Urinary bladder (tissue), 4 donors: Measurements from ENCODE around the gene IQSEC1. TPM values are rescaled to one million over a fixed set of nuclear protein-coding genes. Genes with fewer than 3 reads are reported as not detected.

Source experiments
- DNase-seq: peaks from one replicate; pipeline ENCODE4 v3.0.0-alpha.2; 2015; ENCODE audit errors: extremely low spot score
- H3K27ac ChIP-seq: one replicate; pipeline ENCODE4 v1.5.1; 2013; ENCODE audit warnings: low read depth, mild to moderate bottlenecking, moderate library complexity
- H3K36me3 ChIP-seq: one replicate; pipeline ENCODE4 v1.6.1; 2013; ENCODE audit warnings: mild to moderate bottlenecking, moderate library complexity; ENCODE audit not compliant: insufficient read depth
- H3K4me1 ChIP-seq: one replicate; pipeline ENCODE4 v1.6.1; 2013; ENCODE audit warnings: mild to moderate bottlenecking, moderate library complexity; ENCODE audit not compliant: insufficient read depth
- H3K4me3 ChIP-seq: one replicate; pipeline ENCODE4 v1.5.1; 2013; ENCODE audit warnings: low read depth, low read length
- WGBS: extraction: QIAGEN DNeasy Blood & Tissue Kit; methylation state at CpG from one replicate; pipeline ENCODE4 v1.1.7; 2013; 5-methylcytosine and 5-hydroxymethylcytosine counted together
- polyA plus RNA-seq: library from polyadenylated mRNA; stranded (reverse); fragments of 200-250 nt; gene quantifications from one replicate; pipeline ENCODE4 v1.2.3, GENCODE V29; 2013
- total RNA-seq: library from RNA; depleted of rRNA; stranded (reverse); fragments of >200 nt; gene quantifications from one replicate; pipeline ENCODE4 v1.2.3, GENCODE V29; 2014
- donor health status: healthy with polysubstance abuse.
- donor health status: healthy.

IQSEC1 gene
- total and polyA plus RNA-seq, 2 donors, result 24.4 to 27.8 TPM

GRCh38 chr3:13085846-13086179 is 12.6 kb upstream of the IQSEC1 start:
- Histone ChIP-seq H3K27ac (no peak overlapping the region), H3K4me3 (no peak overlapping the region), H3K36me3 (no peaks in the 10 kb centered on the region), H3K4me1 (no peaks in the 10 kb centered on the region)
- WGBS, result 93% methylated on average over 8 of the region's 8 CpGs
- no peak for DNase-seq

GRCh38 chr3:13085081-13085845 is 12.0 kb upstream of the IQSEC1 start:
- H3K36me3 ChIP-seq, result no peaks in the 10 kb centered on the region
- no peak for DNase-seq
- no peaks in the 10 kb centered on the region for H3K4me1 ChIP-seq
- no peak overlapping the region for H3K27ac ChIP-seq
- 87% methylated on average over 26 of the region's 26 CpGs for WGBS
- no peak overlapping the region for H3K4me3 ChIP-seq

GRCh38 chr3:13083898-13084297 is 10.7 kb upstream of the IQSEC1 start:
- no peak for DNase-seq
- no peaks in the 10 kb centered on the region for H3K4me1 ChIP-seq
- H3K4me3 ChIP-seq, result no peak overlapping the region
- H3K27ac ChIP-seq, result no peak overlapping the region
- 85% methylated on average over 8 of the region's 8 CpGs for WGBS
- no peaks in the 10 kb centered on the region for H3K36me3 ChIP-seq

- no peaks in the 10 kb centered on the region for H3K36me3 ChIP-seq
- H3K4me1 ChIP-seq, result no peaks in the 10 kb centered on the region
- DNase-seq, result no peak
- no peak overlapping the region for H3K27ac ChIP-seq
- WGBS, result 89% methylated on average over 6 of the region's 6 CpGs
- H3K4me3 ChIP-seq, result no peak overlapping the region
These were observed 10.0 kb upstream of the IQSEC1 start for GRCh38 chr3:13083254-13083653.

- Histone ChIP-seq H3K27ac (no peak overlapping the region), H3K4me1 (no peaks in the 10 kb centered on the region), H3K36me3 (no peaks in the 10 kb centered on the region), H3K4me3 (no peak overlapping the region)
- WGBS, result 90% methylated on average over 13 of the region's 13 CpGs
- DNase-seq, result no peak
These were observed 9.4 kb upstream of the IQSEC1 start for GRCh38 chr3:13082677-13083076.

- 79% methylated on average over 23 of the region's 23 CpGs for WGBS
- DNase-seq, result no peak
- no peaks in the 10 kb centered on the region for H3K36me3 ChIP-seq
- no peak overlapping the region for H3K4me3 ChIP-seq
- no peaks in the 10 kb centered on the region for H3K4me1 ChIP-seq
- no peak overlapping the region for H3K27ac ChIP-seq
These were observed 8.6 kb upstream of the IQSEC1 start for GRCh38 chr3:13081603-13082360.

- no peak for DNase-seq
- Histone ChIP-seq H3K4me1 (no peaks in the 10 kb centered on the region), H3K27ac (no peak overlapping the region), H3K4me3 (no peak overlapping the region), H3K36me3 (no peaks in the 10 kb centered on the region)
- WGBS, result 59% methylated on average over 8 of the region's 8 CpGs
These were observed 7.4 kb upstream of the IQSEC1 start for GRCh38 chr3:13080591-13080990.

GRCh38 chr3:13080026-13080425 is 6.8 kb upstream of the IQSEC1 start:
- H3K36me3 ChIP-seq, result no peaks in the 10 kb centered on the region
- H3K27ac ChIP-seq, result no peak overlapping the region
- no peaks in the 10 kb centered on the region for H3K4me1 ChIP-seq
- H3K4me3 ChIP-seq, result no peak overlapping the region
- DNase-seq, result no peak
- WGBS, result 87% methylated on average over 3 of the region's 3 CpGs

GRCh38 chr3:13079510-13079909 is 6.3 kb upstream of the IQSEC1 start:
- DNase-seq, result no peak
- no peak overlapping the region for H3K4me3 ChIP-seq
- 93% methylated on average over 7 of the region's 7 CpGs for WGBS
- no peak overlapping the region for H3K27ac ChIP-seq
- H3K4me1 ChIP-seq, result no peaks in the 10 kb centered on the region
- no peaks in the 10 kb centered on the region for H3K36me3 ChIP-seq

GRCh38 chr3:13079051-13079450 is 5.8 kb upstream of the IQSEC1 start:
- no peaks in the 10 kb centered on the region for H3K4me1 ChIP-seq
- DNase-seq, result no peak
- H3K36me3 ChIP-seq, result no peaks in the 10 kb centered on the region
- WGBS, result 78% methylated on average over 7 of the region's 7 CpGs
- H3K4me3 ChIP-seq, result no peak overlapping the region
- H3K27ac ChIP-seq, result no peak overlapping the region

GRCh38 chr3:13078163-13078905 is 5.1 kb upstream of the IQSEC1 start:
- H3K4me1 ChIP-seq, result no peaks in the 10 kb centered on the region
- no peak for DNase-seq
- H3K27ac ChIP-seq, result no peak overlapping the region
- no peaks in the 10 kb centered on the region for H3K36me3 ChIP-seq
- no peak overlapping the region for H3K4me3 ChIP-seq
- WGBS, result 61% methylated on average over 12 of the region's 12 CpGs

GRCh38 chr3:13077431-13078162 is 4.4 kb upstream of the IQSEC1 start:
- Histone ChIP-seq H3K4me3 (no peak overlapping the region), H3K4me1 (no peaks in the 10 kb centered on the region), H3K27ac (no peak overlapping the region), H3K36me3 (no peaks in the 10 kb centered on the region)
- DNase-seq, result no peak
- 38% methylated on average over 21 of the region's 21 CpGs for WGBS

- no peak for DNase-seq
- Histone ChIP-seq H3K4me3 (no peak overlapping the region), H3K36me3 (no peaks in the 10 kb centered on the region), H3K4me1 (no peaks in the 10 kb centered on the region), H3K27ac (no peak overlapping the region)
- WGBS, result 66% methylated on average over 9 of the region's 9 CpGs
These were observed 2.9 kb upstream of the IQSEC1 start for GRCh38 chr3:13075986-13076654.
